HCT116 (cell line): ENCODE results near the gene CCDC57.
"Not testable (repeated sequence)": the region's sequence is repeated elsewhere in the genome, so short reads cannot be mapped to it uniquely, and the experiment has no call there.

Experiments
- CEBPB ChIP-seq: IDR thresholded peaks from 2 replicates; pipeline ENCODE4 v1.6.1; 2012; ENCODE audit warnings: low read depth
- CTCF ChIP-seq, 3 experiments: fragments of 200-600 bp in 1 of 3; sonication (generic) in 1 of 3; IDR thresholded peaks in 2 of 3; conservative IDR thresholded peaks in 1 of 3; 2 replicates each; pipeline ENCODE4 v1.5.1; 2012 to 2017; ENCODE audit warnings: low read depth in 2 of 3, low read length in 2 of 3, antibody characterized with exemption in 1 of 3, borderline replicate concordance in 1 of 3, control low read depth in 1 of 3, mild to moderate bottlenecking in 1 of 3, mixed read lengths in 1 of 3, mixed run types in 1 of 3, moderate library complexity in 1 of 3; ENCODE audit not compliant: insufficient read depth in 1 of 3
- POLR2A ChIP-seq: IDR thresholded peaks from 2 replicates; pipeline ENCODE4 v1.7.0; 2011; ENCODE audit warnings: borderline replicate concordance; ENCODE audit not compliant: insufficient read depth, insufficient read length; ENCODE audit errors: extremely low read depth
- RAD21 ChIP-seq: IDR thresholded peaks from 2 replicates; pipeline ENCODE4 v1.6.1; 2012; ENCODE audit warnings: low read depth, mild to moderate bottlenecking

GRCh38 chr17:82259972-82260961 lies 47.6 kb upstream of the CCDC57 start:
- not testable (repeated sequence) for TF ChIP-seq CTCF (IDR thresholded peaks at IDR 0.05 in 2 of 3, conservative IDR thresholded peaks at IDR 0.05 in 1 of 3; ENCODE audit: borderline replicate concordance in 1 of 3, insufficient read depth in 1 of 3, low read depth in 2 of 3, low read length in 2 of 3); POLR2A; CEBPB; RAD21
